Activated naive CD8-positive, alpha-beta T cell treated with anti-CD3 and anti-CD28 coated beads, Interleukin-2, amount 50 U/mL, for 16 hours (primary cell): ENCODE results near the gene WNT3.

Experiments used
- DNase-seq: peaks from one replicate; pipeline ENCODE4 v3.0.0-alpha.2; 2020; ENCODE audit warnings: low read depth, low spot score

The WNT3 gene

DNA sequence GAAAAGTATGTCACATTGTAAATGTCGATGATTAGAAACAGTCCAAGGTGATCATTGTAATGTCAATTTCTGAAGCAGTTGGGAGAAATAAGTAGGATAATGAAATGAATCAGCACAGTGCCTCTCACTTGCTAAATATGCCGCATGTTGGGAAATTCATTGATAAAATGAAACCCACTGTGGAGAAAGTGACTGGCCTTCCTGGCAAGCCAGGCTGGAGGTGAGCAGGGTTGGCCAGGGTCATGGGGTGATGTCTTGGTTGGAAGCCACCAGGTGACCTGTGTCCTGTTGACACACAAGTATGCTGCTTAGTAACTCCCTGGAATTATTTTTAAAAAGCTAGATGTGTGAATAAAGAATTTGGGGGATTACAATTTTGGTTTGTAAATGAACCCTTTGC is 18.0 kb upstream of the WNT3 start:
- no peak for DNase-seq

DNA sequence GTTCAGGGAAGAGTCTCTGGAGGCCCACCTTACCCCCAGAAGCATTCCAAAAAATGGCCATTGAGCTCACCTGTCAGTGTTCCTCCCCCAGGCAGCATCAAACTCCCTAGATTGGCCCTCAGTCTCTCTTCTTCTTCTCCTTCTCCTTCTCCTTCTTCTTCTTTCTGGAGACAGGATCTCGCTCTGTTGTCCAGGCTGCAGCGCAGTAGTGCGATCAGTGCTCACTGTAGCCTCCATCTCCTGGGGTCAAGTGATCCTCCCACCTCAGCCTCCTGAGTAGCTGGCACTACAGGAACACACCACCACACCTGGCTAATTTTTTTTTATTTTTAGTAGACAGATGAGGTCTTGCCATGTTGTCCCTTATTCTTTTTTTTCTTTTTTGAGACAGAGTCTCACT is 16.4 kb upstream of the WNT3 start:
- DNase-seq, result no peak

DNA sequence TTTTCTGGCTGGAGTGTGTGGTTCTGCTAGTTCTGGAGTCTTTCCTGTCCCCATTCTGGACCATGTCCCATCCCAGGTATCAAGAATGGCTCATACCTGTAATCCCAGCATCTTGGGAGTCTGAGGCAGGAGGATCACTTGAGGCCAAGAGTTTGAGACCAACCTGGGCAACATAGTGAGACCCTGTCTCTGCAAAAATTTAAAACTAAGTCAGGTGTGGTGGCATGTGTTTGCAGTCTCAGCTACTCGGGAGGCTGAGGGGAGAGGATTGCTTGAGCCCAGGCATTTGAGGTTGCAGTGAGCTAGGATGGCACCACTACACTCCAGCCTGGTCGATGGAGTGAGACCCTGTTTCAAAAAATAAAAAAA is 15.3 kb upstream of the WNT3 start:
- no peak for DNase-seq

DNA sequence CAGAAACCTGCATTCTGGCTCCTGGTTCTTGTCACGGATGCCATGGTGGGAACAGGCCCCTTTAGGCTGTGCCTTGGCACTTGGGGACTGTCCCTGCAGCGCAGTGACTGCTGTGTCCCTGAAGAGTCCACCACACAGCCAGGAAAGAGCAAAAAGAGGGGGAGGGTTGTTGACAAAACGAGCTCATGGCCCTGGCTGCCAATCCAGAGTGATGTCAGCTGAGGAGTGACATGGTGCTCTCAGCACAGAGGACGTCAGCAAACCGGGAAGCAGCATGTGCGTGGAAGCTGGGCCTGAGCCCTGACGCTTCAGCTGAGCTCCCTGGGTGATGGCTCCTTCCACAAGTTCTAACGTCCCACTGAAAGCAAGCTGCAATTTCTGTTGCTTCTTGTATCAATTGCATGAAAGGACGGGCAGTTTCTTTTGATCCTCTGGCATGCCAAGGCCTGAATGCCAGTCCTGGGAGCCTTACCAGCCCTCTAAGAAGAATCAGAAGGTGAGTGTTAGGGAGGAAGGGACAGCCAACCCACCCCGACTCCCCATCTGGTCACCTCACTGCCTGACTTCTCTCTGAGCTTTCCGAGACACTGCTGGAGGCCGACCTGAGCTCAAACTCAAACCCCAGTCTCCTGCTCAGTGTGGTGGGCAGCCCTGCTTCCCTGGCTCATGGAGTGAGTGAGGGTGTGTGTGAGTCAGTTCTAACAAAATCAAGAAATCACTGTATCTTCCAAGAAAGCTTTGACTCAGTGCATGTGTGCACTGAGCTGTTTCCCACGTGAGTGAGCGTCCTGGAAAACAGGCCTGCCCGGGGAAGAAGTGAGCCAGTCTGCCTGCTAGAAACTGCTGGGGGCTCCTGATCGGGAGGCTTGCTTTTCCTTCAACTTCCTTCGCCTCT is 14.7 kb upstream of the WNT3 start:
- no peak for DNase-seq

DNA sequence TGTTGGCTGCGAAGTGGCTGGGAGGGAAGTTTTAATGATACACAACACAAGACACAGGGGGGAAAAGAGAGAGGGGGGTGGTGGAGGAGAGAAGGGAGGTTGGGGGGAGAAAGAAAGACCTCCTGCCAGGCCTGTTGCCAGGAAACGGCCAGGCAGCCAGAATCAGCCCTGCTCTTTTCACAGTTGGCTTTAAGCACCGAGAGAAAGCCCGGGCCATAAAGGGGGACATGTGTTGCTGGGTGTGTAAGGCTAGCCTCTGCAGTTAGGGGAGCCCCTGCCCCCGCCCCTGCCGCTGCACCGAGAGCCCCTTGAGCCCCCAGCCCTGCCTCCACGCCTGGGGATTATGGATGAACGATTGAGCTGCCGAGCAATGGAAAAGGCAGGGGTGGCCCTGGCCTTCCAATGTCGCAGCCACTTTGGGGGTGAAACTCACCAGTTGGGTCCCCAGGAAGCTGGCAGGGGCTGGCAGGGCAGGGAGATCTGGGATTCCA is 13.9 kb upstream of the WNT3 start:
- DNase-seq, result no peak

DNA sequence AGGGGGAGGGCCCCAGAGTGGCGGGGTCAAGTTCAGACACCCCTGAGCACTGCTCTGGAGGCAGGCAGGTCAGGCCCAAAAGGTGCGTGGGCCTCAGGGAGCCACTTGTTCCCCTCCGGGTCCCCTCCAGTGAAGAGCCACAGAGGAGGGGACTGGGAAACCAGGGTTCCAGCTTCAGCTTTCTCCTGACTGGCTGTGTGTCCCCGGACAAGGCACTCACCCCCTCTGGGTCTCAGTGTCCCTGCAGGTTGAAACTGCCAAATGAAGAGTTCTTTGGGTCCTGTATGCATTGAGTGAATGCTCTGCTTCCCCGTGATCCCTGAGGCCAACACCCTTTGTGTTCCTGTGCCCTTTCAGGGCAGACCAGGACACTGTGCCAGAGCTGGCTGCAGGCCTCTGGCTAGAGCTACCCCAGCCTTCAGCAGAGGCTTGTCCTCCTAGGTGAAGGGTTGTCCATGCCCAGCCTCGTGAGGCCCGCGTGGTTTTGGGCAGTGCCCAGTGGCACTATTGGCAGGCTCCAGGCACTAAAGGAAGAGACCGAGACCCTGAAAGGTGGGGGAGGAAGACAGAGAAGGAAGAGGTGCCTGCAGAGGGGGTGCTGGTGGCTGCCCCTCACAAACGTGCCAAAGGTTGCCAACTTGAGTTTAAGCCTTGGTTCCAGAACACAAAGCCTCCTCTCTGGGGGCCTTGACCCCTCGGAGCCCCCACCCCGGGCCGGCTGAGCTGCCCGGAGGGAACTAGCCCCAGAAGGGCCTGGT is 13.3 kb upstream of the WNT3 start:
- no peak for DNase-seq

DNA sequence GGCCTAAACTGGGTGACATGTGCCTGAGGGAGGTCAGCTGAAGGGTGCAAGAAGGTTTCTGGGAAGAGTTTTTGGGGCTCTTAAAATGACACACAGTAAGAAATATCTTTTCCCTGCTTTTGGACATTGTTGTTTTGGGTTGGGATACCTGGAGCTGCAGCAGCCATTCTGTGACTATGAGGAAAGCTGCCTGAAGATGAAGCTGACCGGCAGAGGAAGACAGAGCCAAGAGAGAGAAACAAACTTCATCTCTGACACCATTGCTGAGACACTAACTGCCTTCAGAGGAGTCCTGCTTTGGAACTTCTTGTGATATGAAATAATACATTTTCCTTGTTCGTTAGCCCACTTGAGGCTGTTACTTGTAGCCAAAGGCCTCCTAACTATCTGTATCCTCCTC is 8.8 kb upstream of the WNT3 start:
- no peak for DNase-seq

DNA sequence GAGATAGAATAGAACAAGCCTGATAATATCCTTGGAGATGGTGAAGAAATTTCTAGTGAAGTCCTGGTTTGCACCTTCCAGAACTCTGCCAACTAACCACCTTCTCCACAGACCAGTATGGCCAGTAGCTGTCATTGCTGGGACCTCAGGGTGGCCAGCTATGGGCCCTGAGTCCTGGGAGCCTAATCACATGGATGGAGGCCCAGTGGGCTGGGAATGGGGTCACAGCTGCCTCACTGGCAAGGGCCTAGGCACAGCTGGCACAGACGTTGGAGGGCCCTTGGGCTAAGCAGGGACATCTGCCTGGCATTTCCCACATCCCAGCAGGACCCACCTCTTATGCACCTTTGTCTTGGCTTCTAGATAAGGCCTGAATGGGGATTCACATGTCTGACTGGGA is 7.6 kb upstream of the WNT3 start:
- no peak for DNase-seq

DNA sequence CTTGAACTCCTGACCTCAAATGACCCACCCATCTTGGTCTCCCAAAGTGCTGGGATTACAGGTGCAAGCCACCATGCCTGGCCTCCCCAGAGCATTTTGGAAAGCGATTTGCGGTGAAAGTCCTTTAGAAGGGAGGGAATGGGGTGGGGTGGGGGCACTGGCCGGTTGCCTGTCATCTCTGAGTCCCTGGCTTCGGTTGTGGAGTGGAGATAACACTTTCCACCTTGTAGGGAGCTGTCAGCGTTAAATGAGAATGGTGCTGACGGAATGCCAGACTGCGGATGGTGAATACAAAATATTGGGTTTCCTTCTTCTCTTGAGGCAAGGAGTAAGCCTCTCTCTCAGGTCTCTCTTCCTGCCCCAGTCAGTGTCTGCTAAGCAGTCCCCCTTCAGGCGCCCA is 5.2 kb upstream of the WNT3 start:
- no peak for DNase-seq

DNA sequence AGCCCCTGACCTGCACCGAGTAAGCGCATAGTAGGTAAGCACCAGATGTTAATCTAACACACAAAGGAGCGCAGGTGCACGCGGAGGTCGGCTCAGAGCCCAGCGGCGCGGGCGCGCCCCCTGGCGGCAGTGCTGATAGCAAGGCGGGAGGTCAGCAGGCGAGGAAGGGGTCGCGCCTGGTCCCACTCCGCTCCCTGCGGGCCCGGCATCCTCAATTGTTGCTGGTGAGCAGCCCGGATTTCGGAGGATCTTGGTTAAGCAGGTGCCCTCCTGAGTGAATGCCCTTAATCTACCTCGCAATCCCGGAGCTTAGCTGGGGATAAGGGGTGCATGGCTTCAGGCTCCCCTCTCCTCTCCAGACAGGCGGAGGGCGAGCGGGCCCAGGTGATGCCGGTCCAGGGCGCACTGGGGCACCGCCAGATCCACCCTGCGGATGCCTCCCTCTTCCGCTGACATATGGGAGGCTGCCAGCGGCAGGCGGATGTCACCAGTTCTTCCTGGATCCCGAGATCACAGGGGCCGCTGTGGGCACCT is 4.0 kb upstream of the WNT3 start:
- DNase-seq, result no peak

DNA sequence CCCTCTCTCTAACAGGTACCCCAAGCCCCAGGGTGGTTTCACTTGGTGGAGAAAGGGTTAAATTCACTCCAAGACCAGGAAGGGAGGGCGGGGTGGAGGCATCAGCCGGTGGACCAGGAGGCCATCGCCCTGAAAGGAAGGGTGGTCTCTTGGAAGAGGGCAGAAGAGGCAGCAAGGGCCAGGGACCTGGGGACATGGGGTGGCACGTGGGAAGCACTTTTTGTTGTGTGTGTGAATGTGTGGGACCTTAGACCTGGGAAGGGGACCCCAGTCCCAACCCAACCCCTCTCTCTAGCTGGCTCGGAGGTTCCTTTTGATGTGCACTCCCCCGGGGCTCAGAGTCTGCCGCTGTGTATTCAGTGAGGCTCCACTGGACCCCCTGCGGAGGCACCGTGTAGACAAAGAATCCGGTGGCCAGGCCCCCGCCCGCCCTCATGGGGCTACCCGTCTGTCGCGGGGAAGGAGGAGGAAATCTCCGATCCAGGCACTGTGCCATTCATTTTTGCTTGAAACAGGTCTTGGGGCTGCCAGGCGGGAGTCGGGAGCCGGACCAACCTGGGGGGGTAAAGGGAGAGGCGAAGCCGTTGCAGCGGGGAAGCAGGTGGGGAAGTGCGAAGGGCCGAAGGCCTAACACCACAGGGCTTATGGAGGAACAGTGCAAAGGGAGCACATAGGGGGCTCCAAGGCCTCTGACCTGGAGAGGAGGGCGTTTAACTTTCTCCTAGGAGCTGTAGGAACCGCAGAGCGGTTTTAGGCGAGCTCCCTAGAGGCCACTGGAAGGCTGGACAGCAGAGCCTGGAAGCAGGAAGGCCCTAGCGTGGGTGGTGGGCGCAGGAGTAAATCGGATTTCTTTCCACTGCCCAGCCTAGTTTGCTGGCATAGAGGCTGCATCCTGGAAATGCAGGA is 3.2 kb upstream of the WNT3 start:
- no peak for DNase-seq

DNA sequence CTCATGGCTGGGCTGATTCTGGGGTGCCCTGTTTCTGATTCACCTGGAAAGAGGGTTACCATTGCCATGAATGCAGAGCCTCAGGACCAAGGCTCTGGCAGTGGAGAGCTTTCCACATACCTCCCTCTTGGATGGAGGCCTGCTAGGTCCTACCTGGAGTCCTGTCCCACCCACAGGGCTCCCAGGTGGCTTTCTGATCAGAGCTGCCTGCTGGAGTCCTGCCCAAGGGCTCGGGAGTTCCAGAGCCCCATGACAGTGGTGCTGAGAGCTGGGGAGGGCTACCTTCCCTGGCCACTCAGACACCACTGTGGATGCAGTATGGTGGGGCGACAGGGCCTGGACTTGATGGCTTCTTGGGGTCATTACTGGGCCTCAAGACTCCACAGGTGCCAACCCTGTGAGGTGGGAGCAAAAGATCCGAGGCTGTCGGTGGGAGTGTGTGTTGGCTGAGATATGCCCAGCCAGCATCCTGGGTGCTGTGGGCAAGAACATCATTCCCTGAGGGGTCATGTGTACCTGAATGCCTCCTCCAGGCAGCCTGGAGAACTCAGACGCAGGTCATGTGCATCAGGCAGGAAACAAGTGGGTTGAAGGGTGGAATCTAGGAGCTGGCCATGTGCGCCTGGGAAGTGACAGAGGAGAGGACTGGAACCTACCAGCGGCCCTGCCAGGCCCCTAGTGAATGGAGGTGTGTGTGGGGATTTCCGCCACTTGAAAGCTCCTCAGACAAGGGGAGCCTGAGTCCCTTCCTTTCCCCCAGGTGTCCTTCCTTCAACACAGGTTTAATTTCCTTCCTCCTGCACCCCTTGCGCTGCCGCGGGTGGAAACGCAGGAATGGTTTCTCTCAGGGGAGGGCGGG is 2.3 kb upstream of the WNT3 start:
- no peak for DNase-seq

DNA sequence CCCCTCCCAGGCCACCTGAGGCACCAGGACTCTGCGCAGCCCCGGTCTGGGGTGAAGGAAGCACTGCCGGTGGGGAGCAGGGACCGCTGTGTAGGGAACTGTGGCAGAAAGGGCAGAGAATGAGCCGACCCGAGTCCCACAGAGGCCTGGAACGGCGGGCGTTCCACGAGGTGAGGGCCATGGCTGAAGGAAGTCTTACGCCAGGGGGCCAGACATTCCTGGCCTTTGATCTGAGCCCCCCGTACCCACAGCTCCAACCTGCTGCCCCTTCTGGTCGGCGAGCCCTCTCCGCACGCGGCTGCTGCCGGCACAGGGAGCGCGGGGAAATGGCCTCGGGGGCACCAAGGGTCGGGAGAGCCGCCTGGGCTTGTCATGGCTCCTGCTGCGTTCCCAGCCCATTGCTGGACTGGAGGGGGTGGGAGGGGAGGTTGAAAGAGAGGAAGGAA is 1.4 kb upstream of the WNT3 start:
- DNase-seq, result no peak

DNA sequence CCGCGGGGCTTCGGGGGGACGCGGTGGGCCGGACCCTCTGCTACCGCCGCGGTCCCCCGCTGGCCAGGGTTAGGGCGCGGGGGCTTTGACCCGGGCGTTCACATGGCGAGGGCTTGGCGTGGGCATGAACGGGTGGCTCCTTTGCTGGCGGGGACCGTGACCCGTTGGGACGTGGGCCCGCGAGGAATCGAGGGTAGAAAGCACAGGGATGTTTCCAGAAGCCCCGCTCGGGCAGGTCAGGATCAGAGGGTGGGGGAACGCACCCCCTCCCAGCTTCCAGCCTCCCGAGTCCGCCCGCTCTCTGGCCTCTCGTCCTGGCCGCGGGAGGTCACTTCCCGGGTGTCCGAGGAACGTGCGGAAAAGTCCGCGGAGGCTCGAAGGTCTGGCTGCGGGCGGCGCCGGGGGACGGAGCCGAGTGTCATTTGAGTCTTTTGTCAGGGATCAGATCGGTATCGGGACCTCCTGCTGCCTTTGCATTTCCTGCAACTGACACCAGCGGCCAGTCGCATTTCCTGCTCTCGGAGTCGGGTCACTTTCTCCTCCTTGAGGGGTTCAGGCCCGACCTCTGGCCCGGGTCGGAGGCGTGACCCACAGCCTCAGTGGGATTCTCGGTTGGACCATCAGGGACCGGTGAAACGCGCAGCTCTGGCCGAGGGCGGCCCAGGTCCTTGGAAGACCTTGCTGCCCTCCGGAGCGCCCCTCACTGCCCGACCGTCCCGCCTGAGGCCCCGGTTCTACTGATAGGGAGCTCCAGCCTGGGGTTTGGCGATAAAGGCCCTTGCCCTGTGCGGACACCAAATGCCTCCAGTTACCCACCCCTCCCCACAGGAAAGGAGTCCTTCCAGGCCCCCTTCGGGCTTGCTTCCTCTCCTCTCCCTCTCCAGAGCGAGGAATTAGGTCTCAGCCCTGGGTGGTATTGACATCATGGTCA is 702 bp upstream of the WNT3 start:
- DNase-seq, result no peak

DNA sequence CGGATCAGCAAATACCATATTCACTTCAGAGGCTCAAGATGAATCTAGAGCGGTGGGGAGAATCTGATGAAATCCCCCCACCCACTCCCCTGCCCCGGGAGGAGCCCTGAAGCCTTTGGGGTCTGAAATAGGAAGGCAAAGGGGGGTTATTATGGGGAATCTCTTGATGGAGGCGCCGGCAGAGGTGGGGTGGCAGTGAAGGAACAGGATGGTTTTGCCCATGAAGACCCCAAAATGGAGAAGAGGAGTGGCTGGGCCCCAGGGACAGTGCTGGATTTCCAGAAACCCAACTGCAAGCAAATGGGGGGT is 637 bp downstream of the WNT3 start:
- no peak for DNase-seq

DNA sequence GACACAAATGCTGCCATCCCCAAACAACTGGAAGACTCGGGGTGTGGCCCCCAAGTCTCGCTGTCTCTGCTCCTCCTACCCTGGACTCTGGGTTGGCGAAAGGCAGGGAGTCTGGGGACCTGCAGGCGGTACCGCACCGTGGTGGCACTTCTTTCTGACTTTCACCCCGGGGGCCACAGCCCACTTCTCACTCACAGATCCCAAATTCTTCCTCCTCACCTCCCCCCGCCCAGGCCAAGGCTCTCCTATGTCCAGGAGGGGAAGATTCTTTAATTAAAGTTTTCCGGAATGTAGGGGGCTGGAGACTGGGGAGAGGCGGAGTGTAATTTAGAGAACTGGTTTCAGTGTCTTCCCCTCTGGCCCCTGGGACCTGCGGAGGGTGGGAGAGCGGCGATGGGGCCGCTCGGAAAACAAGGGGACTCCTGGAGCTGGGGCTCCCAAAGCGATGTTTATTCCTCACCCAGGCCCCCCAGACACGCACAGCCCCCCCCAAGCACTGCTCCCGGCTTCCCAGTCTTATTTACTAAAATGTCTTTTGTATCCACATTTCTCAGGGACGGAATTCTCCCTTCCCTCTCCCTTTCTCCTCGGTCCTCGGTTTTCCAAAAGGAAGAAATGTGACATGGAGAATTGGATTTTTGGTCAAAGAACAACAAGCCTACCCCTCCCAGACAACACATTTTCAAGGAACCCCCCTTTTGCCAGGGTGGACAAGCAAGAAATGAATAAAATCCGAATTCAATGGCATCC is 1.2 kb downstream of the WNT3 start:
- no peak for DNase-seq

DNA sequence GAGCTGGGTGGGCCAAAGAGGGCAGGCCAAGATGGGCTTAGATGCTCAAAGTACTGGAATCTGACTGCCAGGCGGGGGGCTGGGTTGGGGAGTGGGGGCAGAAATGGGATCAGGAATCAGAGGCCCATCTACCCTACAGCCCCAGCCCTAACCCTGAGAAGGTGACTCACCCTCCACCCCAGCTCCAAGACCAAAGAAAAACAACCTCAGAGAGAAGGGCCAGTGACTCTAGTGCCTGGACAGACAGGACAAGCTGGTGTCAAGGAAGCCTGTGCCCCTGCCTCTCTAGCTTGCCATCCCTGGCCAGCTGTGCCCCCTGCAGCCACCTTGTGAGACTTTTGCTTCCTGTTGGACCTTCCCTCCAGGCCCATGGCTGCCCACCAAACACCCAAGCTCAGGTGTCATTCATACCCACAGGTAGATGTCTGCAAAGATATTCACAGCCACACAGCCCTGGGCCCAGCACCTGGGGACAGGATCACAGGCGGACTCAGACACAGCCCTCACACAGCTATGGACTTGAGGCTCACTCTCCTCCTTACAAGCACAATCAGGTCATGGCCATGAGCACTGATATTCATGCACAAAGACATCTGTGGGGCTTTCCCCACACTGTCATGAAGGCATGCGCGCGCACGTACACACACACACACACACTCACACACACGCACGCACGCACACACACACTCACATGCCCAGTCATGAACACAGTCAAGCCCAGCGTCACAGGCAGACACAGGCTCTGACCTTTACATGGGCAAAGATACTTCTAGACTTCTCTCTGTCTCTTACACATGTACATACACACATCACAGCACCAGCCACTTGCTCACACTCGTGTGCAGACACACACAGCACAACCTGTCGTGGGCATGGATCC is 2.8 kb downstream of the WNT3 start:
- no peak for DNase-seq

DNA sequence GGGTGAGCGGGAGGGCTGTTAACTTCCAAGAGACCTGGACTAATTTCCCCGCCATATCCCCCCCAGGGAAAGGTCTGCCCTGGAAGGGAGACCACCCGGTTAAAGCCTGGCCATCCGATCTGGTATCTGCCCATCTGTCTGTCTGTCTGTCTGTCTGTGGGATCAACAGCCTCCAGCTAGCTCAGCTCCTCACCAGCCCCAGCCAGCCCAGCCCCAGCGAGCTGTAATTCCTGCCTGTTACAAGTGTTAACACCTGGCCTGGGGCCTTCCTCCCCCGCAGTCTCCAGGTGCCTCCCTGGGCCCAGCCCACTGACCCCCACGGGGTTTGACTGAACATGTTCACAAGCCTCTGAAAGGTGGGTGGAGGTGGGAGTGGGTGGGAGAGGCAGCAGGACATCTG is 4.0 kb downstream of the WNT3 start:
- DNase-seq, result no peak
